SH-SY5Y (cell line): ENCODE measurements around the gene DHCR7.

Experiments used
- GATA2 ChIP-seq: IDR thresholded peaks from 2 replicates; pipeline ENCODE4 v1.6.1; 2011; ENCODE audit warnings: mild to moderate bottlenecking, low read depth, low read length
- GATA3 ChIP-seq: IDR thresholded peaks from 2 replicates; pipeline ENCODE4 v1.6.1; 2011; ENCODE audit warnings: low read depth, mild to moderate bottlenecking, low read length, moderate library complexity

DNA sequence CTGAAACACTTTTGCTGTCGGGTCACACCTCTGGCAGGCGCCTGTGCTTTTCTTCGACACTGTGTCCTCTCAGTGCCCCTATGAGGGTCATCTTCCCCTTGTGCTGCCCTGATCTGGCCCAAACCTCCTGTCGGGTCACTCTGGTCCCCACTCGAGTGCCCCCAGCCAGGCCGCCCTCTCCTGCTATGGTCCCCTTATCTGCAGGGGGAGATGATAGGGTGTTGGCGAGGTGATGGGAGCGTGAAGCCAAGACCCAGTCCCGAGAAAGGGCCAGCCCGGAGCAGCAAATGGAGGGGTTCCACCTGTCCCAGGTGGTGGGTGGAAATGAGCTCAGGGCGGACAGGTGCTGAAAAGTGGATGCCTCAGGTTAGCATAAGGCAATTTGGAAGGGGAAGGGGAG lies 14.5 kb upstream of the DHCR7 start:
- TF ChIP-seq GATA2: no peak
- TF ChIP-seq GATA3: no peak
